Thymus (tissue), 11 donors: ENCODE results near the gene CFHR4. TPM values are rescaled to one million over a fixed set of nuclear protein-coding genes. Genes with fewer than 3 reads are reported as not detected.
"Not testable (repeated sequence)": the region's sequence is repeated elsewhere in the genome, so short reads cannot be mapped to it uniquely, and the experiment has no call there.

Experiments
- DNase-seq, 9 donors: peaks; one replicate each; pipeline ENCODE4 v3.0.0-alpha.2; 2013; ENCODE audit warnings: low spot score in 9 of 9, low read depth in 6 of 9, missing footprints in 1 of 9
- H3K27ac ChIP-seq, 2 donors: one replicate each; pipeline ENCODE4 v1.5.1; 2013; ENCODE audit warnings: control low read depth in 1 of 2, low read depth in 1 of 2, low read length in 1 of 2, mild to moderate bottlenecking in 1 of 2, moderate library complexity in 1 of 2
- H3K27me3 ChIP-seq, 2 donors: one replicate each; pipeline ENCODE4 v1.5.1; 2013; ENCODE audit warnings: low read length in 1 of 2; ENCODE audit not compliant: control insufficient read depth in 2 of 2, insufficient read depth in 1 of 2
- H3K36me3 ChIP-seq, 2 donors: one replicate each; pipeline ENCODE4 v1.5.1; 2013; ENCODE audit warnings: low read length in 1 of 2, mild to moderate bottlenecking in 1 of 2, moderate library complexity in 1 of 2; ENCODE audit not compliant: control insufficient read depth in 2 of 2, insufficient read depth in 2 of 2
- H3K4me1 ChIP-seq, 2 donors: one replicate each; pipeline ENCODE4 v1.5.1; 2013; ENCODE audit warnings: low read length in 2 of 2; ENCODE audit not compliant: control insufficient read depth in 2 of 2, insufficient read depth in 2 of 2
- H3K4me3 ChIP-seq, 2 donors: one replicate each; pipeline ENCODE4 v1.5.1; 2013; ENCODE audit warnings: low read length in 2 of 2, control low read depth in 1 of 2, mild to moderate bottlenecking in 1 of 2
- H3K9me3 ChIP-seq, 2 donors: one replicate each; pipeline ENCODE4 v1.5.1; 2013; ENCODE audit warnings: low read length in 1 of 2, mild to moderate bottlenecking in 1 of 2; ENCODE audit not compliant: control insufficient read depth in 2 of 2, insufficient read depth in 1 of 2
- WGBS: extraction: QIAGEN DNeasy Blood & Tissue Kit; methylation state at CpG from one replicate; pipeline ENCODE4 v1.1.7; 2013; 5-methylcytosine and 5-hydroxymethylcytosine counted together
- polyA plus RNA-seq: library from polyadenylated mRNA; stranded (reverse); fragments of 200-250 nt; gene quantifications from one replicate; pipeline ENCODE4 v1.2.3, GENCODE V29; 2013
- total RNA-seq: library from RNA; stranded (reverse); fragments of 120-200 nt; gene quantifications from one replicate; pipeline ENCODE4 v1.2.4, GENCODE V29; 2013
- donor health status: healthy.

Gene CFHR4
- total and polyA plus RNA-seq, 2 donors, result 0.07 to 0.19 TPM

- H3K36me3 ChIP-seq, result no peaks in the 10 kb centered on the region
Measured at GRCh38 chr1:196875935-196876334, 11.9 kb upstream of the CFHR4 start.

GRCh38 chr1:196877964-196878363, 9.9 kb upstream of the CFHR4 start:
- no peak for DNase-seq
- Histone ChIP-seq H3K4me1 (no peaks in the 10 kb centered on the region), H3K27me3 (peaks cover 0 to 5% of the 10 kb centered on the region in 2 donors), H3K4me3 (no peak overlapping the region), H3K36me3 (no peaks in the 10 kb centered on the region), H3K27ac (no peak overlapping the region), H3K9me3 (peaks cover 0 to 1% of the 10 kb centered on the region in 2 donors)
- WGBS, result 12% methylated on average over 29 of the region's 29 CpGs

More at GRCh38 chr1:196875935-196876334, 11.9 kb upstream of the CFHR4 start:
- DNase-seq, result no peak
- Histone ChIP-seq H3K27ac (no peak overlapping the region), H3K4me1 (no peaks in the 10 kb centered on the region), H3K4me3 (no peak overlapping the region), H3K27me3 (peaks cover 0 to 5% of the 10 kb centered on the region in 2 donors), H3K9me3 (peaks cover 0 to 1% of the 10 kb centered on the region in 2 donors)
- WGBS, result 97% methylated on average over 3 of the region's 3 CpGs

GRCh38 chr1:196886560-196886959, 1.3 kb upstream of the CFHR4 start:
- H3K27ac ChIP-seq, H3K9me3 ChIP-seq, H3K36me3 ChIP-seq, DNase-seq, H3K27me3 ChIP-seq, H3K4me1 ChIP-seq, H3K4me3 ChIP-seq: not testable (repeated sequence)
- 94% methylated on average over 4 of the region's 4 CpGs for WGBS

- Histone ChIP-seq H3K27me3 (no peaks in the 10 kb centered on the region), H3K4me3 (no peak overlapping the region)
Measured at GRCh38 chr1:196890668-196891067, 2.8 kb downstream of the CFHR4 start.

GRCh38 chr1:196891251-196891650, 3.4 kb downstream of the CFHR4 start:
- Histone ChIP-seq H3K4me3 (no peak overlapping the region), H3K27me3 (no peaks in the 10 kb centered on the region), H3K27ac (no peak overlapping the region), H3K4me1 (no peaks in the 10 kb centered on the region), H3K36me3 (no peaks in the 10 kb centered on the region), H3K9me3 (no peaks in the 10 kb centered on the region)
- 93% methylated on average over 6 of the region's 6 CpGs for WGBS
- DNase-seq, result no peak

More at GRCh38 chr1:196890668-196891067, 2.8 kb downstream of the CFHR4 start:
- H3K9me3 ChIP-seq, result no peaks in the 10 kb centered on the region
- H3K4me1 ChIP-seq, result no peaks in the 10 kb centered on the region
- no peak for DNase-seq
- no peaks in the 10 kb centered on the region for H3K36me3 ChIP-seq
- WGBS, result 87% methylated on average over 6 of the region's 6 CpGs
- no peak overlapping the region for H3K27ac ChIP-seq

GRCh38 chr1:196896355-196896754, 8.5 kb downstream of the CFHR4 start:
- DNase-seq, result no peak
- Histone ChIP-seq H3K4me3 (no peak overlapping the region), H3K27me3 (peaks cover 0 to 10% of the 10 kb centered on the region in 2 donors), H3K4me1 (no peaks in the 10 kb centered on the region), H3K36me3 (no peaks in the 10 kb centered on the region), H3K27ac (no peak overlapping the region), H3K9me3 (no peaks in the 10 kb centered on the region)
- 78% methylated on average over 8 of the region's 8 CpGs for WGBS

- WGBS, result 26% methylated on average over 26 of the region's 26 CpGs
- no peak overlapping the region for H3K27ac ChIP-seq
- H3K4me1 ChIP-seq, result no peaks in the 10 kb centered on the region
- H3K9me3 ChIP-seq, result no peaks in the 10 kb centered on the region
- H3K36me3 ChIP-seq, result no peaks in the 10 kb centered on the region
- no peak for DNase-seq
- peaks cover 0 to 10% of the 10 kb centered on the region in 2 donors for H3K27me3 ChIP-seq
- H3K4me3 ChIP-seq, result no peak overlapping the region
Measured at GRCh38 chr1:196897158-196897828, 9.4 kb downstream of the CFHR4 start.

GRCh38 chr1:196902344-196902743, 14.5 kb downstream of the CFHR4 start:
- Histone ChIP-seq H3K4me1 (no peaks in the 10 kb centered on the region), H3K27me3 (peaks cover 0 to 5% of the 10 kb centered on the region in 2 donors), H3K36me3 (no peaks in the 10 kb centered on the region), H3K4me3 (no peak overlapping the region), H3K9me3 (no peaks in the 10 kb centered on the region), H3K27ac (no peak overlapping the region)
- 90% methylated on average over 2 of the region's 2 CpGs for WGBS
- no peak for DNase-seq

GRCh38 chr1:196910215-196910614, 22.4 kb downstream of the CFHR4 start:
- DNase-seq, result no peak
- WGBS, result over 99% methylated on average over 2 of the region's 2 CpGs
- Histone ChIP-seq H3K9me3 (no peaks in the 10 kb centered on the region), H3K4me1 (no peaks in the 10 kb centered on the region), H3K27me3 (no peaks in the 10 kb centered on the region), H3K27ac (no peak overlapping the region), H3K4me3 (no peak overlapping the region), H3K36me3 (no peaks in the 10 kb centered on the region)
